GM21576 (cell line): ENCODE data around the gene TM7SF2.
"Not testable (repeated sequence)": the region's sequence is repeated elsewhere in the genome, so short reads cannot be mapped to it uniquely, and the experiment has no call there.

Source experiments
- ATAC-seq: cut with Tn5 transposase; IDR thresholded peaks from one replicate; pipeline ENCODE4 v1.9.1; 2021; ENCODE audit warnings: mild to moderate bottlenecking, moderate library complexity; ENCODE audit not compliant: unreplicated experiment

The TM7SF2 gene

GRCh38 chr11:65128182-65129145 is 16.8 kb downstream of the TM7SF2 start:
- ATAC-seq: no peak

GRCh38 chr11:65129649-65130441 is 18.2 kb downstream of the TM7SF2 start:
- no peak for ATAC-seq

DNA sequence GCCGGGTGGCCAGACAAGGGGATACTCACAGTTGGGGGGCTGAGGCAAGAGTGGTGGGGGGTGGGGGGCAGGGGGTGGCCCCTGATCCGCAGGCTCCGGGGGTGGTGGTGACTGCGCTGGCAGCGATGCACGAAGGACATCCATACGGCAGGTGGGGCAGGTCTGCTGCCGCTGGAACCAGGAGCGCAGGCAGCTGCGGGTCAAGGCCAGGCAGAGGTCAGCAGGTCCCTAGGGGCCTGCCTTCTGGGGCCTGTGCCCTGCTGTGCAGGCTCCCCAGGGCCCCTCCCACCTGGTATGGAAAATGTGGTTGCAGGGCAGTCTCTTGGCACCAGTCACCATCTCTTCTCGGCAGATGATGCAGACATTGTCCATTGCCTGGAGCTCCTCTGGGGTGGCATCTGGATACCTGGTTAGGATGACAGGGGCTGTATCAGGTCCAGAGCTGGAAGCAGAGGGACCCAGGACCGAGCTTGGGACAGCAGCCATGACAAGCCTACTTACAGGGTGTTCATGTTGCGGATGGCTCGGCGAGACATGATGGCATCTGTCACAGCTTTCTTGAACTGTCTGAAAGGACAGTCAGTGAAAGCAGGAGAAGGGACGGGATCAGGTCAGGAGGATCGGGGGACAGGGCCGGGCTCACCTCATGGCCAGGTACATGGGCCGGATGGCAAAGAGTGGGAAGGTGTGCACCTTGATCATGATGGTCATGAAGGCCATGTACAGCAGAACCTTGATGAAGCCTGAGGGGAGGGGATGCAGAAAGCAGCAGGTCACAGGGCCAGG is 19.2 kb downstream of the TM7SF2 start:
- ATAC-seq: no peak

DNA sequence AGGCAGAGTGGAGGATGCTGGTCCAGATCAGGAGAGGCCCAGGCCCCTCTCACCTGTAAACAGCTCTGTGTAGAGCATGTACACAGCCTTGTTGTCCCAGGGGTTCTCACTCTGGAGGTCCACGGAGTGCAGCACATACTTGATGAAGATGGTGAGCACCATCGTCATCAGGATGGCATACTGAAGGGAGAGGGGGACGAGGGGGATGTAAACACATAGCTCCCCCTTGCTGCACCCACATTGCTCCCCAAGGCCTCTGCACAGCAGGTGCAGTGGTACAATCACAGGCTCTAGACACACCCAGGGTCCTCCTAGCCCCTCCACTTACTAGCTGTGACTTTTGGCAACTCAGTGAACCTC is 19.7 kb downstream of the TM7SF2 start:
- ATAC-seq: no peak

- no peak for ATAC-seq
Measured at GRCh38 chr11:65131895-65132237, 20.2 kb downstream of the TM7SF2 start.

DNA sequence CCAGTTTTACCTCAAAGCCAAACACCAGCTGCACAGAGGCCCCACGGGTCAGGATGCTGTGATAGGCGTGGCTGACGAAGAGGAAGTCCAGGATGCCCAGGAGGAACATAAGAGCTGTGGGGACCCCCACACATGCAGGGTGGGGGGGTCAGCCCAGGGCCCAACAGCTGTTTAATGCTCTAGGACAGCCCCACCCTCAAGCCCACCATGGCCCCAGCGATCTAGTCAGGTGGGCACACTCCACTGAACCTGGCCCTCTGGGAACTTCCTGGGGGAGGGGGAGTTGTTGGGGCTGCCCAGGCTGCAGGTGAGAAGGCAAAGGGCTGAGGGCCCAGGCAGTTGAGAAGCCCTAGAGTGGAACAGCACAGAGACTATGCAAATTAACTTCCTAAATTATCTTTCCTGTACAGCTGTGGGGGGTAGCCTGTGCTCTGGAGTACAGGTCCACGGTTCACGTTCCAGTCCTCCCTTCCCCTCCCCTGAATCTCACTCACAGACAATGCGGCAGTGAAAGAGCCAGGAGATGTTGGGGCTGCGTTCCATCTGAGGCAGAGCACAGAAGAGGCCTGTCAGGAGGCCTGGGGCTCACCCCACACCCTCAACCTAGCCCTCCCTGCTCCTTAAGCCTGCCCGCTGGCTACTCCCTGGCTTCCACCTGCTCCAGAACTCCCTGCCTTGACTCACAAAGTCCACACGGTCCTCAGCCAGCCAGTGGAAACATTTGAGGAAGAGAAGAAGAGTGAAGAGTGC is 20.7 kb downstream of the TM7SF2 start:
- peak; percentile 32 for ATAC-seq

DNA sequence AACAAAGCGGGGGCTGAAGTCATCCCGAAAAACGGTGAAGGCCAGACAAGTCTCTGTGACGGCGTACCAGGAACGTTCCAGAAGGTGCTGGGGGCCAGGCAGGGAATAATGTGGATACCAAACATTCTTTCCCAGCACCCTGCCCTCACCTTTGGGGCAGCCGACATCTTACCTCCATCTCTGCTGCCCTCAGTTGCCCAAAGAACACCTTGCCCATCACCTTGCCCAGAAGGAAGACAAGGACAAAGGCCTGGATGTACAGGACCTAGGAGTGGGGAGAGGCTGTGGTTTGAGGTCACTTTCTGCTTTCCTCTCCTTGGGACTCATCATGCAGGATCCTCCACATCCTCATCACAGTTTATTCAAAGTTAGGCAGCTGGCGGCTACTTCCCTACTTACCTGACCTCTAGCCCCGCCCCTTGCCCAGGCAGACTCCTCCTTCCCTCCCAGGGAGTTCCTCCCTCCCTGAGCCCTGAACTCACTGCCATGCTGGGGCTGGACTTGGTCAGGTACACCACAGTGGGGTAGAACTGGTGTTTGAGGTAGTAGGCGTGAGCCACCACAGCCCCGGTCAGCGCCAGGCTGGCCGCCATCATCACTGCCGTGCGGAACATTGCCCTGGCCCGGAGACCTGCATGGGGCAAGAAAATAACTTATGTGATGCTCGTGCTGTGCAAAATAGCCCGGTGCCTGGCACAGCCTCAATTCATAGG is 21.5 kb downstream of the TM7SF2 start:
- no peak for ATAC-seq

DNA sequence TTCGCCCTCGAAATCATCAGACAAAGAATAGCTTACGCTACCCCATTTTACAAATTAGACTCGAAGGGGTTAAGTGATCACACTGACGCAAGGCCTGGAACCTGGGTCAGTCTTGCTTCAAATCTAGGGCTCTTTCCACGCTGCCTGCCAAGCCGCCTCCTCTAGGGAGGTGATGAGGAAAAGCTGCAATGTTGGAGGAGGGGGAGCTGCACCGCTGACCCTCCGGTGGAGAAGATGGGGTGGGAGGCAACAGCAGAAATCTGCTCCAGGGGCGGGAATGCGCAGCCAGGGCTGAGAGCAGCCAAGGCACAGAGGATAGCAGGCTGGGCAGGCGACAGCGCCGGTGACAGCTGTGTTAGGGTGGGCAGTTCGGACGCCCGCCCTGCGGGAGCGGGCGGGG is 22.1 kb downstream of the TM7SF2 start:
- no peak for ATAC-seq

- ATAC-seq: peak; percentile 44
Measured at GRCh38 chr11:65134240-65134951, 22.7 kb downstream of the TM7SF2 start, which contains the start of gene SYVN1. TSS of gene SYVN1 (minus strand) at chr11:65134519. CDS start at chr11:65133601, 918 bp downstream.

GRCh38 chr11:65134952-65135632 is 23.4 kb downstream of the TM7SF2 start:
- peak; percentile 52 for ATAC-seq

- no peak for ATAC-seq
Measured at GRCh38 chr11:65135633-65136145, 24.0 kb downstream of the TM7SF2 start.

DNA sequence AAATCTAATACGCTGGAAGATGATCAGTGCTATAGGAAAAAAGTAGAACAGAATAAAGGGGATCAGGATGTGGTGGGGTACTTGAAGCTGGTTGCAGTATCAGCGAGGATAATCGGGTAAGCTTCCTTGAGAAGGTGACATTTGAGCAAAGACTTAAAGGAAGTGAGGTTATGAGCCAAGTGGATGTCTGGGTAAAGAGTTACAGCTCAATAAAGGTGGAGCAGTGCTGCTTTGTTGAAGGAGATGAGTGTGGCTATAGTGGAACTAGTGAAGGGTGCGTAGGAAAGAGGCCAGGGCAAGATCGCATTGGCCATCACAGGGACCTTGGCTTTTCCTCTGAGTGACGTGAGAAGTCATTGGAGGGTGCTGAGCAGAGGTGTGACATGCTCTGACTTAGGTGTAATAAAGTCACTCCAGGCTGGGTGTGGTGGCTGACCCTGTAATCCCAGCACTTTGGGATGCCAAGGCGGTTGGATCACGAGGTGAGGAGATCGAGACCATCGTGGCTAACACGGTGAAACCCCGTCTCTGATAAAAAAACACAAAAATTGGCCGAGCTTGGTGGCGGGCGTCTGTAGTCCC is 24.9 kb downstream of the TM7SF2 start:
- ATAC-seq: no peak

- no peak for ATAC-seq
Measured at GRCh38 chr11:65141896-65142494, 30.3 kb downstream of the TM7SF2 start.

DNA sequence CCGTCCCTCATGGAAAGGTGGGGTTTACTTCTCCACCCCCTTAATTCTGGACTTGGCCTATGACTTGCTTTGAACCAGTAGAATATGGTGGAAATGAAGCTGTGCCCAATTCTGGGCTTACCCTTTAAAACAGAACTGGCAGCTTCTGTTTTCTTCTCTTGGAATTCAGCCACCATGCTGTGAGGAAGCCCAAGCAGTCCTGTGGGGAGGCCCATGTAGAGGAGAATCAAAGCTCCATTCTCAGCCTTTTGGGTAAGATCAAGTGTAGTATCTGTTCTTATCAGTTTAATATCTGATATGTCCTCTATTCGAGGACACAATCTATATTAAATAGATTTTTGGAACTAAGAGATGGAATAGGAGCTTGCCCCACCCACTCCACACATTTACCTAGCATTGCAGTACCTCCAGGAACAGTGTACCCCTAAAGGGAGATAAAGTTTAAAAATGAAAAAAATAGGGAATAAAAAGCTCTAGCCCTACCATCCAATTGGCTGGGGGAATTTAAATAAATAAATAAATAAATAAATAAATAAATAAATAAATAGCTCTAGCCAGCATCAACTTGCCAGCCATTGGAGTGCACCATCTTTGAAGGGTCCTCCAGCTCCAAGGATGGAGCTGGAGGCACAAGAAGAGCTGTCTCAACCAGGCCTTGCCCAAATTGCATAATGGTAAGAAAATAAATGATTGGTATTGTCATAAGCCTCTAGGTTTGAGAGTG is 35.8 kb downstream of the TM7SF2 start:
- no peak for ATAC-seq

DNA sequence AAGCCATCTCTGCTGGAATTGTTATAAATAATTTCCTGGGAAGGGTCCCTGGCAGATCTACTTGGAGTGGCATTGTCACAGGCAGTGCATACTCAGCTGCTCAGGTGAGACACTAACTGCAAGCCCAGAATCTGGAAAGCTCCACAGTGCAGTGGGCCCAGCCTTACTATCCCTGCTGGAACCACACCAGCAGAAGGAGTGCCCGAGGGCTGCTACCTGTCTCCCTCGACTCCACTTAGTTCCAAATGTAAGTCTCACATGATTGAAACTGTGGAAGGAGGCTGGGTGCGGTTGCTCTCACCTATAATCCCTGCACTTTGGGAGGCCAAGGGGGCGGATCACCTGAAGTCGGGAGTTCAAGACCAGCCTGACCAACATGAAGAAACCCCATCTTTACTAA is 37.0 kb downstream of the TM7SF2 start:
- ATAC-seq: no peak

DNA sequence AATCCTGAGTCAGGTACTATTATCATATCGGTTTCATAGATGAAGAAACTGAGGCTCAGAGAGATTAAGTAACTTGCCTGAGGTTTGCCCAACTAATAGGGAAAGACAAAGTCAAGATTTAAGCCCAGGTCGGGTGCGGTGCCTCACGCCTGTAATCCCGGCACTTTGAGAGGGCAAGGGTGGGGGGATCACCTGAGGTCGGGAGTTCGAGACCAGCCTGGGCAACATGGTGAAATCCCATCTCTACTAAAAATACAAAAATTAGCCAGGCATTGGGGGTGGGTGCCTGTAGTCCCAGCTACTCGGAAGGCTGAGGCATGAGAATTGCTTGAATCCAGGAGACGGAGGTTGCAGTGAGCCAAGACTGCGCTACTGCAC is 38.4 kb downstream of the TM7SF2 start:
- ATAC-seq: not testable (repeated sequence)
